ENCODE measurements around the gene ADCY9.

ADCY9 gene

DNA sequence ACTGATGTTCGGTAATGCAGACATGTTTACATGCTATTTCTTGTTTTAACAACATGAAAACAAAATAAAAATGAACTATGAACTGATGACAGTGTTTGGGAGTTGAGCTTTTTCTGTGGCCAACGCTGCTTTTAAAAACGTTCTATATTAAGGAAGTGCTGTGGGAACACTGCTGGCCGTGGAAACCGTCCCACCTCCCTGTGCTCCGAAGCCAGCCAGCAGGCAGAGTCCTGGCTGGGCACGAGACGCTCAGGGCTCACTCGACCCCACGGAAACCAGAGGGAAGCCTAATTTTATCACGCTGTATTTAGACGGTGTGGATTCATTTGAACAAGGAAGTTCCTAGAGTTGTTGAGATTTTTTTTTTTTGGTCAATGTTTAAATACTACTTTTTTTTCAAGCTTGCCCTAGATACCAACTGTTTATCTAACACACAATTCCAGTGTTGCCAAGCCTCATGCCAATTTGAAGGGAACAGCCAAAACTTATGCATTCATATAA lies 25.8 kb downstream of the ADCY9 start:
- Histone ChIP-seq H3K9me3 (ENCODE audit: control insufficient read depth, insufficient read depth, low read length) (no peaks in the 10 kb centered on the region), H4K20me1 (ENCODE audit: control insufficient read depth, insufficient read depth, low read depth, low read length) (no peaks in the 10 kb centered on the region; the same call in 1 of the 2 replicates), H3K27me3 (ENCODE audit: control insufficient read depth, low read length) (peaks cover 2% of the 10 kb centered on the region; the same call in 1 of the 2 replicates), H3K4me1 (ENCODE audit: control insufficient read depth, low read length) (no peaks in the 10 kb centered on the region), H3F3A (ENCODE audit: control insufficient read depth, insufficient read depth) (no peaks in the 10 kb centered on the region), H3K4me2 (ENCODE audit: low read length) (no peak overlapping the region), H3K4me3 (ENCODE audit: low read length) (no peak overlapping the region), H3K79me2 (ENCODE audit: control insufficient read depth, low read length) (no peaks in the 10 kb centered on the region), H3K9me2 (replicated peaks; ENCODE audit: control insufficient read depth, low read length) (no peaks in the 10 kb centered on the region), H3K27ac (ENCODE audit: low read depth, low read length) (no peak overlapping the region), H3K36me3 (ENCODE audit: control insufficient read depth, low read length) (no peaks in the 10 kb centered on the region)
- no peak for TF ChIP-seq CTCF (IDR thresholded peaks at IDR 0.05; ENCODE audit: low read depth, low read length, poor library complexity, severe bottlenecking)
- TF ChIP-seq EZH2phosphoT487 (IDR thresholded peaks at IDR 0.05; ENCODE audit: borderline replicate concordance, low read length) = no peak

DNA sequence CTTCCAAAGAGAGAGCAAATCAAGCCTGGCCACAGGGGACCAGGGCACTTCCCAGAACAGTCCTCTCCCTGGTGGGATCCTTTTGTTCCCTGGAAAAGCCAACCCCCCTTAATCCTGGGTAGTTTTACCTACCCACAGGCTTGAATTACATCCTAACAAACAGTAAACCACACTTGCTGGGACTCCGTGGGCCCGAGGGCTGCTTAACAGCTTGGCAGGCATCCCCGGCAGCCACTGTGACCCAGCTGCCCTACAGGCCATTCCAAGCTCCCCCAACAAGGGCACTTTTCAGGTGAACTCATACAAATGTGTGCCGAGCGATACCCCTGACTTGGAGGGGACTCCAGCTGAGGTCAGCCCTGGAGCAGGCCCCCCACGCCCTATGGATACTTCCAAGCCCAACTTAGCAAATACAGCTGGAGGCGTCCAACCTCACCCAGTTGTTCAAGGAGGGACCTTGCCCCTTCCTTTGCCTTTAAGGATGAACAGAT lies 26.4 kb downstream of the ADCY9 start:
- TF ChIP-seq CTCF (IDR thresholded peaks at IDR 0.05; ENCODE audit: low read depth, low read length, poor library complexity, severe bottlenecking) = no peak
- no peak for TF ChIP-seq EZH2phosphoT487 (IDR thresholded peaks at IDR 0.05; ENCODE audit: borderline replicate concordance, low read length)
- no peak overlapping the region for H3K4me3 ChIP-seq (ENCODE audit: low read length)
- H3K9me3 ChIP-seq (ENCODE audit: control insufficient read depth, insufficient read depth, low read length) = no peaks in the 10 kb centered on the region
- no peak overlapping the region for H3K27ac ChIP-seq (ENCODE audit: low read depth, low read length)
- H3F3A ChIP-seq (ENCODE audit: control insufficient read depth, insufficient read depth) = no peaks in the 10 kb centered on the region
- H3K36me3 ChIP-seq (ENCODE audit: control insufficient read depth, low read length) = no peaks in the 10 kb centered on the region
- H3K27me3 ChIP-seq (ENCODE audit: control insufficient read depth, low read length) = peaks cover 2% of the 10 kb centered on the region; the same call in 1 of the 2 replicates
- no peaks in the 10 kb centered on the region; the same call in 1 of the 2 replicates for H4K20me1 ChIP-seq (ENCODE audit: control insufficient read depth, insufficient read depth, low read depth, low read length)
- H3K9me2 ChIP-seq (replicated peaks; ENCODE audit: control insufficient read depth, low read length) = no peaks in the 10 kb centered on the region
- no peaks in the 10 kb centered on the region for H3K79me2 ChIP-seq (ENCODE audit: control insufficient read depth, low read length)
- H3K4me1 ChIP-seq (ENCODE audit: control insufficient read depth, low read length) = no peaks in the 10 kb centered on the region
- H3K4me2 ChIP-seq (ENCODE audit: low read length) = no peak overlapping the region

DNA sequence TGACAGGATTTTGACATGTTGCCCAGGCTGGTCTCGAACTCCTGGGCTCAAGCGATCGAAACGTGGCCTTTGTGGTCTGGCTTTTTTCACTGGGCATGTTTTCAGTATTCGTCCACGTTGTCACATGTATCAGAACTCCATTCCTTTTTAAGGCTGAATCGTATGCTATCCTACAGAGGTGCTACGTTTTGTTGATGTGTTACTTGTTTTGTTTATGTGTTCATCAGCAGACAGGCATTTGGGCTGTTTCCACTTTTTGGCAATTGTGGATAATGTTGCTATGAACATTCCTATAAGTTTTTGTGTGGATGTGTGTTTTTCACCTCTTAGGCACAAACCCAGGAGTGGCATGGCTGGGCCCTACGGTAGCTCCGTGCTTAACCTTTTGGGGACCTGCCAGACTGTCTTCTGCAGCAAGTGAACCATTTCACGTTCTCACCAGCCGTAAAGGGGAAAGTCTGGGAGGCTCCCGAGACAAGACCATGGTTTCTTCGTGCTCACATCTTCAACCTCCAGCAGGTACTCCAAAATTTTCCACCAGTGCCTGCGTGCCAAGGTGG lies 26.9 kb downstream of the ADCY9 start:
- no peak overlapping the region for H3K4me2 ChIP-seq (ENCODE audit: low read length)
- H3K27me3 ChIP-seq (ENCODE audit: control insufficient read depth, low read length) = peaks cover 2% of the 10 kb centered on the region; the same call in 1 of the 2 replicates
- no peak overlapping the region for H3K4me3 ChIP-seq (ENCODE audit: low read length)
- no peaks in the 10 kb centered on the region for H3F3A ChIP-seq (ENCODE audit: control insufficient read depth, insufficient read depth)
- H3K27ac ChIP-seq (ENCODE audit: low read depth, low read length) = no peak overlapping the region
- no peaks in the 10 kb centered on the region for H3K9me2 ChIP-seq (replicated peaks; ENCODE audit: control insufficient read depth, low read length)
- TF ChIP-seq EZH2phosphoT487 (IDR thresholded peaks at IDR 0.05; ENCODE audit: borderline replicate concordance, low read length) = no peak
- TF ChIP-seq CTCF (IDR thresholded peaks at IDR 0.05; ENCODE audit: low read depth, low read length, poor library complexity, severe bottlenecking) = no peak
- H4K20me1 ChIP-seq (ENCODE audit: control insufficient read depth, insufficient read depth, low read depth, low read length) = no peaks in the 10 kb centered on the region; the same call in 1 of the 2 replicates
- no peaks in the 10 kb centered on the region for H3K4me1 ChIP-seq (ENCODE audit: control insufficient read depth, low read length)
- H3K36me3 ChIP-seq (ENCODE audit: control insufficient read depth, low read length) = no peaks in the 10 kb centered on the region
- H3K9me3 ChIP-seq (ENCODE audit: control insufficient read depth, insufficient read depth, low read length) = no peaks in the 10 kb centered on the region
- no peaks in the 10 kb centered on the region for H3K79me2 ChIP-seq (ENCODE audit: control insufficient read depth, low read length)

Measured in DOHH2 (cell line).